ENCODE data around the gene NACAD.

The NACAD gene

GRCh38 chr7:45073786-45074527 is 14.8 kb downstream of the NACAD start:
- no peak for DNase-seq

DNA sequence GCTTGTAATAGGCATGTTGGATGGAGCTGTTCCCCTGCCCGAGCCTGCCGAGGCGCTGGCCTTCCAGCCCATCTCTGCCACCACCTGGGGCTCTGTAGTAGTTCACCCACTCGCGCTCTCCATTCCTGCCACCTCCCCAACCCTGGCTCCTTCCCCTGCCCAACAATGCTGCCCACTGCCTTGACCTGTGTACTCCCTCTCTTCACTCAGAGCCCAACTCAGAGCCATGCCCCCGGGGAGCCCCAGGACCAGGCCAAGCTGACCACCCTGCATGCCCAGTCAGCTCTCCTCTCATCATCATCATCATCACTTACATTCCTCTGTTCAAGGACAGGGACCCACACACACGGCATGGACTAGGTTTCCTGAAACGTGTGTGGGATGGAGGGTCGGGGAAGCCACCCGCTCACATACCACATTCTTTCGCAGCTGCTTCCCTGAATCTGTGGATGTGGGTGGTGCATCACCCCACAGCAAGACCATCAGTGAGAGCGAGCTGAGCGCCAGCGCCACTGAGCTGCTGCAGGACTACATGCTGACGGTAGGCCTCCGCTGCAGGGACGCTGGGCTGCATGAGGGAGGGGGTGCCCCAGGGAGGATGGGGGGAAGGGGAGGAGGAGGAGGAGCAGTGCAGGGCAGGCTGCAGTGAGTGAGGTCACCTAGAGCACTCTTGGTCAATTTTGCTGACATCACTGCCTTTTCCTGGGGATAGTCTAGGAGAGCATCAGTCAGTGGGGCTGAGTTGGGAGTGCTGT is 15.6 kb downstream of the NACAD start:
- no peak for DNase-seq

- no peak for DNase-seq
Observed at GRCh38 chr7:45072131-45073030, 16.4 kb downstream of the NACAD start.

DNA sequence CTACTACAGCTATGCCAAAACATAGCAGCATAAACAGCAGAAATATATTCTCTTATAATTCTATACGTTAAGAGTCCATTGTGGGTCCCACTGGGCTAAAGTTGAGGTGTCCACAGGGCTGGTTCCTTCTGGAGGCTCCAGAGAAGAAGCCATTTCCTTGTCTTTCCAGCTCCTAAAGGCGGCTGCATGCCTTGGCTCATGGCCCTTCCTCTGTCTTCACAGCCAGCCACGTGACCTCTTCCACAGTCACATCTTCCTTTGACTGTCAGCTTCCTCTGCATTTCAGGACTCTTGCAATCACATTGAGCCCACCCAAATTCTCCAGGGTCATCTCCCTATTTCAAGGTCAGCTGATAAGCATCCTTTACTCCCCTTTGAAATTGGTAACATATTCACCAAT is 17.2 kb downstream of the NACAD start:
- DNase-seq, result no peak

DNA sequence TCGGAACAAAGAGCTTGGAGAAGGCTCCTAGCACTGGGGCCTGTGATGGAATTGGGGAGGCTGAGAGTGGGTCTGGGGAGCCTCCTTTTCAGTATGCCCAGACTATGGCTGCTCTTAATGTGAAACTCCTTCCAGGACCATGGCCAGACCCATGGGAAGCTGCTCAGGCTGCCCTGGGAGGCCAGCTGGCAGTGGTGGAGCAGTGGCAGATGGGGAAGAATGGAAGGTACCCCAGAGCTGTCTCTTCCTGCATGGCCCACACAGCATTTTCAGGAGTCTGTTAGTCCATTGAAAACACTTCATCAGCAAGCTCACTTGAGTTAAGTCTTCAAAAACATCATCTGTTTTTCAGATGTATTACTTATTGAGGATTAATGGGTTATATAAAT is 18.5 kb downstream of the NACAD start:
- DNase-seq, result no peak

- no peak for DNase-seq
Observed at GRCh38 chr7:45069444-45070253, 19.1 kb downstream of the NACAD start.

GRCh38 chr7:45068236-45069023 is 20.3 kb downstream of the NACAD start:
- DNase-seq, result no peak

DNA sequence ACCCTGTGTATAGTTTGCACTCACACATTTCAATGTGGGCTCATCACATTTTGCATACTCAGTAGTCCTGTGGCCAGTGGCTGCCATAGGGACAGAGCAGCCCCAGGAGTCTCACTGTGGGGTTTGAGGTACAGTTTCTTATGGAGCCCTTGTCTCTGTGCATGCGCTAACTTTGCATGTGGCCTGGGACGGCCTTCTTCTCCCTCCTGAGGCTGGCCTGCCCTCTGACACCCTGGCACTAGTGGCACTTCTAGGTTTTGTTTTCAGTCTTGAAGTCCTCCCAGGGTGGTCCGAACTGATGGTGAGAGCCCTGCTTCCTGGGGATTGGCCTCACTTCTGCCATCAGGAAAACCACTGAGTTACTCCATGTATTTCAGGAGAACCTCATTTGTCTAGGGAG is 21.2 kb downstream of the NACAD start:
- DNase-seq, result no peak

GRCh38 chr7:45066409-45066808 is 22.4 kb downstream of the NACAD start:
- no peak for DNase-seq

DNA sequence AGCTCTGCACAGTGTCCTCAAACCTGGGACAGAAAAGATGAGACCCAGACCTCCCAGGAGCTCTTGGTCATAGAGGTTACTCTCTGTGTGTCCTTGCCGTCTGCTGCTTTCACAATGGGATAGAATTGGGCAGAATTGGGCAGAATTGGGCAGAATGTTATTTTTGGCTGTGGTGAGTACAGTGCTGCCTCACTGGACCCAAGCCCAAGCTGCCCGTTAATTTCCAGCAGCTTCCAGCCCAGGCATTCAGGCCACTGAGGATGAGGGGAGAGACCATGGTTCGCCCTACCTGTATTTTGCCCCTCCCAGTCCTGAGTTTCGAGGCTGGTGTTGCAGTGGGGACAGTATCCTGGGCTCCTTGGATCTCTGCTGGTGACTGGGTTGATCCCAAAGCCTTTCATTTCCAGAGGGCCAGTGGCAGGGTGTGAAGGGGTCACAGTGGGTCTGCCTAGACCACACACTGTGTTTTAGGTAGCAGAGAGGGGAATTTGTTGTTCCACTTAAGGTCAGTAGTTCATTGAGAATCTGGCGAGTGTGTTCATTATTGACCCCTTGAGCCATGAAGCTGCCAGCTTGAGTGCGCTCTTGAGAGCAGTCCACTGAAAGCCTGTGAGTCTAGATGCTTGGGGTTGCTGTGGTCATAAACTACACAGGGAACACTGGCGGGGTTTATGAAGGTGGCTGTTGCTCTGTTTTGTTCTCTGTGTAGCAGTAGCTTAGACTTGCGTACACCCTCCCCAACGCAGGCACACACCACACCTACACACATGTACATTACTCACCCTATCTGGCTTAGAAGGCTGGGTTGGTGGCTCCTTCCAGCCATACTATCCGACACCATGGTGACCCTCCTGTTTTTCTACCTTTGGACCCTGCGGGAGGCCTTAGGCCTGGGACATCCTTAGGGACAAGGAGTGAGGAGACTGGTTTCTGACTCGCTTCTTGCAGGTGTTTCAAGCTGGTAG is 23.5 kb downstream of the NACAD start:
- DNase-seq, result no peak

GRCh38 chr7:45064047-45064725 is 24.6 kb downstream of the NACAD start:
- no peak for DNase-seq

GRCh38 chr7:45061806-45062425 is 26.9 kb downstream of the NACAD start:
- no peak for DNase-seq

DNA sequence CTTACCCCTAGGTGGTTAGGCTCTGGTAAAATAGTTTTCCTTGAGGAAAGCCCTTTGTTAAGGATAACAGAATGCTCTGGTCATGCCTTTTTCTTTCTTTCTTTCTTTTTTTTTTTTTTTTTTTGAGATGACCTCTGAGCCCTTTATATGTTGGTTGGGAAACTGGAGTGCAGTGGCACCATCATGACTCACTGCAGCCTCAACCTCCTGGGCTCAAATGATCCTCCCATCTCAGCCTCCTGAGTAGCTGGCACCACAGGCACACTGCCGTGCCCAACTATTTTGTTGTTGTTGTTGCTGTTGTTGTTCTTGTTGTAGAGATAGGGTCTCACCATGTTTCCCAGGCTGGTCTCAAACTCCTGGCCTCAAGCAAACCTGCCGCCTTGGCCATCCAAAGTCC is 27.4 kb downstream of the NACAD start:
- DNase-seq, result no peak

- no peak for DNase-seq
Observed at GRCh38 chr7:45060295-45060694, 28.5 kb downstream of the NACAD start.

DNA sequence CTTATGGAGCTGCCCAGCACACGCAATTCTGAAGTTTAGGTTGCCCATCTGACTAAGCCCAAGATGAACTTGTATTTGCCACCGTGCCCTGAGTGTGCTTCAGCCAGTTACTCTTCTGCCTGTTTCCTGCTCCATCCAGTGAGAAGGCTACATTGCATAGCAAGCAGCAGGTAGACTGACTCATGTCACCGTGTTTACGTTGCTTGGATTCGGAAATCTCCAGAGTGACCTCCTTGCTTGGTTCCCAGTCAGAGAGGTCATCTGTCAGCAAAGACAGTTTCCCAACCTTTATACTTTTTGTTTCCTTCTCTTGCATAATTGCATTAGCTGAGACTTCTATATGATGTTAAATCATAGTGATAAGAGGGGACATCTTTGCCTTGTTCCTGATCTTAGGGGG is 30.9 kb downstream of the NACAD start:
- DNase-seq, result no peak

DNA sequence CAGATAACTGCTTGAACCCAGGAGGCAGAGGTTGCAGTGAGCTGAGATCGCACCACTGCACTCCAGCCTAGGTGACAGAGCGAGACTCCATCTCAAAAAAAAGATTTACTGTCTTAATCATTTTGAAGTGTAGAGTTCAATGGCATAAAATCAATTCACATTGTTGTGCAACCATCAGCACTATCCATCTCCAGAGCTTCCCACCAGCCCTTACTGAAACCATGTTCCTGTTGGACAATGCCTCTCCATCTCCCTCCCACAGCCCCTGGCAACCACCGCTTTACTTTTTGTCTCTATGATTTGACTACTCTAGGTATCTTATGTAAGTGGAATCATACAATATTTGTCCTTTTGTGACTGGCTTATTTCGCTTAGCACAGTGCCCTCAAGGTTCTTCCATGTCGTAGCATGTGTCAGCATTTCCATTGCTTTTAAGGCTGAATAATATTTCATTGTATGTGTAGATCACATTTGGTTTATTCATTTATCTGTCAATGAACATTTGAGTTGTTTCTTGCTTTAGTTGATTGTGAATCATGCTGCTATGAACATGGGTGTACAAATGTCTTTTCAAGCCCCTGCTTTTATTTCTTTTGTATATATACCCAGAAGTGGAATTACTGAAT is 33.1 kb downstream of the NACAD start:
- DNase-seq, result no peak

DNA sequence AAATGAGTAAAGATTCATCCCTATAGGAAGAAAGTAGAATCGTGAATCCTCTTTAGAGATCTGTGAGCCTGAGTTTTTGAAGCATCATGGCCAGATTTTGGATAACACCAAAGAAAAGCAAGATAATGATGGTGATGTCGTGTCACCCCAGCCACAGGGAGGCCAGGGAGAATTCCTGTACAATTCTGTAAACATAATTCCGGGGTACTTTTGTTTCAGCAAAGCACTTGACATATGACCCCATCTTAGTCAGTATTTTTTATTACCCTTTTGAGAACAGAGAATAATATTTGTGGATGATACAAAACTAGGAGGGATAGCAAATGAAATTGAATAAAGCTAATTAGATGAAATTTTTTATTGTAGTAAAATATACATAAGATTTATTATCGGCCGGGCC is 33.8 kb downstream of the NACAD start:
- no peak for DNase-seq

GRCh38 chr7:45054442-45054841 is 34.3 kb downstream of the NACAD start:
- DNase-seq, result no peak

- DNase-seq, result no peak
Observed at GRCh38 chr7:45053941-45054340, 34.8 kb downstream of the NACAD start.
